Mucosa of rectum (tissue), 2 donors: ENCODE results near the gene ARID1B.
A peak's percentile ranks its signal among the peaks of the same experiment; 100 is the strongest.

Source experiments
- H3K27ac ChIP-seq, 2 donors: one replicate each; pipeline ENCODE4 v1.7.0; 2013; ENCODE audit warnings: inconsistent platforms in 2 of 2, low read depth in 2 of 2, low read length in 2 of 2
- H3K27me3 ChIP-seq, 2 donors: one replicate each; pipeline ENCODE4 v1.7.0; 2013; ENCODE audit warnings: low read length in 2 of 2; ENCODE audit not compliant: control insufficient read depth in 2 of 2, insufficient read depth in 2 of 2
- H3K36me3 ChIP-seq, 2 donors: one replicate each; pipeline ENCODE4 v1.7.0; 2013; ENCODE audit warnings: low read length in 2 of 2; ENCODE audit not compliant: control insufficient read depth in 2 of 2, insufficient read depth in 2 of 2
- H3K4me1 ChIP-seq, 2 donors: one replicate each; pipeline ENCODE4 v1.7.0; 2013; ENCODE audit warnings: low read length in 2 of 2, mild to moderate bottlenecking in 1 of 2; ENCODE audit not compliant: control insufficient read depth in 2 of 2, insufficient read depth in 2 of 2
- H3K4me3 ChIP-seq, 2 donors: one replicate each; pipeline ENCODE4 v1.7.0; 2013; ENCODE audit warnings: low read length in 2 of 2
- H3K9ac ChIP-seq, 2 donors: one replicate each; pipeline ENCODE4 v1.7.0; 2013; ENCODE audit warnings: low read length in 2 of 2, low read depth in 1 of 2, mild to moderate bottlenecking in 1 of 2
- H3K9me3 ChIP-seq, 2 donors: one replicate each; pipeline ENCODE4 v1.7.0; 2013; ENCODE audit warnings: low read length in 2 of 2; ENCODE audit not compliant: control insufficient read depth in 2 of 2
- donor health status: healthy.
- donor health status: Normal muscosa, but diverticular disease.

Gene ARID1B

DNA sequence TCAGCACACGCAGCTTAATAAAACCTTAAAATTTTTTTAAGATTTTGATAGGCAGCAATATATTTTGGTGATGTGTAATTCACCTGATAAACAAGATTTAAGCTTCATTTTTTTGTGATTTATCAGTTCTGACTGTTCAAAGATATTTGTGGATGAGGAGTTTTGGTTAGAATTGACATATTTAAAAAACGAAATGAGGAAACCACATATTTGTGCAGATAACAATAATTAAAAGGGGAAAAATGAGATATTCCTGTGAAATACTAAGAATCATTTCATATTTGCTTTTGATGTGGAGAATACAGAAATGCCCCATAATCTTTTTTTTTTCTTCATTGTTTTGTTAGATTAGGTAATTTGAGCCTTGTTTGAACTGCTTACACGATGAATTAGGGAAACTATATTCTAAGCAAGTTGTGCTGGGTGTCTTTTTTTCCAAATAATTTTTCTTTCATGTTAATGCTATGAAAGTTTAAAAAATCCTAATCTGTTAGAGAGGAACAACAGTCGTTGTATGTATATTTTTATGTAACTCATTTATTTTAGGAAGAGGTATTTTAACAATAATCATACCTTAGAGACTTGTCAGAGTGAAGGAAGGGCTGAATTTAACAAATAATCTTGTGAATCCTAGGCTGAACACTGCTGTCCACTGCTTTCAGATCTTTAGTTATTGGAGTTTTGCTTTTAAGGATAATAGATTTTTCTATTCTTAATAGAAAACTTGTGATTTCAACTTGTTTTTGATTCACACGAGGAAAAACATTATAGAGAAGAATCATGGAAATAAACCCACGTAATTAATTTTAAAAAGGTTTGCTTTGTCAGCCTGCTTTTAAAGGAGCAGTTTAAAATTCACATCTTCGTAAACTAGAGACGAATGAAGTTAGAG lies 4.0 kb downstream of the ARID1B start:
- peak overlapping the region; percentile 97 to 98 for H3K27ac ChIP-seq
- peaks cover 0 to 3% of the 10 kb centered on the region in 2 donors for H3K36me3 ChIP-seq
- H3K4me3 ChIP-seq: peak overlapping the region; percentile 94 to 95
- H3K4me1 ChIP-seq: peaks cover 13 to 20% of the 10 kb centered on the region in 2 donors
- peak overlapping the region; percentile 63 to 93 for H3K9ac ChIP-seq
- no peaks in the 10 kb centered on the region for H3K27me3 ChIP-seq
- no peaks in the 10 kb centered on the region for H3K9me3 ChIP-seq

DNA sequence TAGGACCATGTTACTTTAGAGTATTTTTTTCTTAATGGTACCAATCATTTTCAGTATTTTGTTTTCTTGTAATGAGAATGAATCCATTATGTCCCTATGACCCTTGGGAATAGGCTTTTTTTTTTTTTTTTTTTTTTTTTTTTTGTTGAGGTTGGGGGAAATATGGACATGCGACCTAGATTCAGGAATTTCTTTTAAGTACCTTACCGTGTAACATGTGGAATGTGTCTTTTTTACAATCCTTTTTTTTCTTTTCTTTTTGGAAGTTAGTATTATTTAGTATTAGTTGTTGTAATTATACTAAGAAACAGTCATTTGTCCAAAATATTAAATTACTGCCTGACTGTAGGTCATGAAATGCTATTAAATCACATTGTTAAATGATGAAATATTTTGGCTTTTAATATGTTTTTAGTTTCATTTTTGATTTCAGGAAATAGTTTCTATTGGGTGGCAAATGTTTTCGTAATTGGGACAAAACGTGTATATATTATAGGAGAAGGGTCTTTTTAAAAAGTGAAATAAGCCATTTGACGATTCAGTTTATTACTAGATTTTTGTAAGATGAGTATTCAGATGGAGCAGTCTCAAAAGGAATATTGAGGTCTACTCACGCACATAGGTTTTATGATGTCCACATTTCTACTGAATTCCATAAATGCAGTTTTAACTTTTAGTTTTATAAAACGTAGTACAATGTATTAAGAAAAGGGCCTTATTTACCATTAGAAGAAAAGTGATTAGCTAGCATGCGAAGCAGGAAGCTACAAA lies 4.9 kb downstream of the ARID1B start:
- Histone ChIP-seq H3K27ac (peak overlapping the region; percentile 52 to 98), H3K27me3 (no peaks in the 10 kb centered on the region), H3K4me3 (peak overlapping the region; percentile 62 to 95), H3K36me3 (peaks cover 0 to 3% of the 10 kb centered on the region in 2 donors), H3K9me3 (no peaks in the 10 kb centered on the region), H3K9ac (peak overlapping the region; percentile 56 to 63), H3K4me1 (peaks cover 13 to 20% of the 10 kb centered on the region in 2 donors)

DNA sequence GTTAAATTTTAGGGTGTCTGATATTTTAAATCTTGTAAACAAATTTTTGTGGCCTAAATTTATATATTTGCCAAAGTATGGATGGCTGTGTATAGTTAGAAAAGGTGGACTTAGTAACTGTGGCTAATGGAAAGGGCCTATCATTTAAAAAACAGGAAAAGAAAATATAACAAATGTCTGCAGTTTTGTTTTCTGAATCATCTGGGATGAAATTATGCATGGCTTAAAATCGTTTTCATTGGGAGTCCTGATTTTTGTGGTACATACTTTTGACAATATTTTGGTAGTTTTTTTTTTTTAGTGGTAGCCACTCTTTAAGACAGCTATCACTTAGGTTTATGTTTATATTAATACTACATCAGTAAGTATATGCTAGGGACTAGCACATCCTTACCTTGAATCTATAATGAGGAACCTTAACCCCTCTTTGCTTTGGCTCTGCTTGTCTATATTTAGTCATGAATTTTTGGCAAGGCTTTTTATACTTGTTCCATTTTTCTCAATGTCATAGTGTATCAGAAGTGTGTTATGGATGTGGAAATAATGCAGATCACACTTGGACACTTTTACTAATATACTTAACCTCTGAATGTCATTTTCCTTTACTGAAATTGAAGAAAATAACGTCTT lies 5.6 kb downstream of the ARID1B start:
- H3K9me3 ChIP-seq: no peaks in the 10 kb centered on the region
- H3K4me3 ChIP-seq: peak overlapping the region; percentile 62 to 95
- H3K36me3 ChIP-seq: peaks cover 0 to 3% of the 10 kb centered on the region in 2 donors
- H3K9ac ChIP-seq: peak overlapping the region; percentile 56 to 63
- no peaks in the 10 kb centered on the region for H3K27me3 ChIP-seq
- peak overlapping the region; percentile 52 to 61 for H3K27ac ChIP-seq
- peaks cover 13 to 20% of the 10 kb centered on the region in 2 donors for H3K4me1 ChIP-seq

- Histone ChIP-seq H3K4me1 (peaks cover 13 to 20% of the 10 kb centered on the region in 2 donors), H3K27ac (no peak overlapping the region), H3K36me3 (peaks cover 0 to 3% of the 10 kb centered on the region in 2 donors), H3K9me3 (no peaks in the 10 kb centered on the region), H3K9ac (no peak overlapping the region), H3K4me3 (no peak overlapping the region), H3K27me3 (no peaks in the 10 kb centered on the region)
These were observed 6.8 kb downstream of the ARID1B start for GRCh38 chr6:156783958-156784357.

- H3K4me1 ChIP-seq: peaks cover 12 to 15% of the 10 kb centered on the region in 2 donors
- no peak overlapping the region for H3K4me3 ChIP-seq
- H3K27me3 ChIP-seq: no peaks in the 10 kb centered on the region
- H3K27ac ChIP-seq: no peak overlapping the region
- no peaks in the 10 kb centered on the region for H3K9me3 ChIP-seq
- H3K36me3 ChIP-seq: peaks cover 0 to 3% of the 10 kb centered on the region in 2 donors
- no peak overlapping the region for H3K9ac ChIP-seq
These were observed 9.5 kb downstream of the ARID1B start for GRCh38 chr6:156786652-156787051.

DNA sequence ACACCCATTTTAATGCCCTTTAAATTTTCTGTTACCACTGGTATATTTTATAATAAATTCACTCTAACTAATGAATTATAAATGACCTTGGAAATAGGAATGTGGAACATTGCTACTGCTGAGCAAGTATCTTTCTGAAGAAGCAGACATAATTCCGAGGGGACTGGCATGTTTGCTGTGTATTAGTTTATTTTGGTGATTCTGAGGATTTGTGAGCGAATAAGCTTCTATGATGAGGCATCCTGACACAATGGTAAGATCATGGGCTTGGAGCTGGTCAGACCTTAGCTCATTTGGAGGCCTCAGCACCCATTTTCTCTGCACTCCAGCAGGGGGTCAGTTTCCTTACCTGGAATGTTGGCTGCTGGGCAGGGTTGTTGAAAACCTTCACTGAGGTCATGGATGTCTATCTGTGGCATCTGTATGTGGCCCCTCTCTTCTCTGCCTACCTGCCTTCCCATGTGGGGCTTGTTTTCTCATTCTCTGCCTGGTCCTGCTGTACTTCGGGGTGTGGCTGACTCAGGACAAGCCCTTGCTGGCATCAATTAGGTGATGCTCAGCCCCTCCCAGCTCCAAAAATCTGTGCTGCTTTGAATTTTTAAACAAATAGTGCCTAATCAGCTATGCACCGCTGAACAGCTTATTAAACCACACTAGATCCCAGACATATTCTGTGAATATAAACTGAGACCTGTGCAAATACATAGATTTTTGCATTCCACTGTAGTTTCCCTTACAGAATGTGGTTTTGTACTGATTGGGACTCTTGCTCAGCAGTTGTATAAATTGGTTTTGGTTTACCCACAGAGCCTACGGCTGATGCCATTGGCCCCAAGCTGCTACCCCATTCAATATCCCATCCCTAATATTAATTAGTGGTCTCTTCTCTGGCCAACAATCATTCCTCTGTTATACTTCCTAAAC lies 10.7 kb downstream of the ARID1B start:
- H3K9me3 ChIP-seq: no peaks in the 10 kb centered on the region
- H3K4me3 ChIP-seq: no peak overlapping the region
- peaks cover 10 to 12% of the 10 kb centered on the region in 2 donors for H3K4me1 ChIP-seq
- no peak overlapping the region for H3K9ac ChIP-seq
- H3K36me3 ChIP-seq: peaks cover 0 to 3% of the 10 kb centered on the region in 2 donors
- no peaks in the 10 kb centered on the region for H3K27me3 ChIP-seq
- H3K27ac ChIP-seq: no peak overlapping the region

GRCh38 chr6:156789081-156789943 lies 12.1 kb downstream of the ARID1B start:
- Histone ChIP-seq H3K4me1 (peaks cover 7 to 8% of the 10 kb centered on the region in 2 donors), H3K27ac (no peak overlapping the region)

DNA sequence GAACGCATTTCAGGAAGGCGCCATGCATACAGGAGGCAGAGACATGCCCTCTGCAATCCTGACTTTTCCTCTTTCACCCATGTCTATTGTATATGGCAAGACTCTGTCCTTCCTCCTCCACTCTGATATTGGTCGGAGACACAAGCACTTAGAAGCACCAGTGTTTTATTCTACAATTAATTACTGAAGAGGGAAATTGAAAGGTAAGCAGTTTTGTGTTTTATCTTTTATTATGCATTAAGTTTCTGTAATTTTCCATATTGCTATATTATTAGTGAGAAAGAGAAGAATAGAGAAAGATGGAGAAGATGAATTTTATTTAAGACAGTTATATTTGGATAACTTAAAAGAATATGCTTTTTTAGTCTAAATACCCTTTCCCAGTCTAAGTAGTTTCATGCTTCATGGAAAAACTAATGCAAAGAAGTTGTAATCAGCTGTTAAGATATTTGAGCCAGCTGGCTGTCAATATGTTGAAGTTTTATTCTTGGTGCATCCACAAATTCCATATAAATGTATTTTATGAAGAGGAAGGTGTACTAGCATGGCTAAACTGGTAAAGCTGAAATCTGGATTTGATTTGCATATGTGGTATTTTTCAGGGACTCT lies 13.6 kb downstream of the ARID1B start:
- Histone ChIP-seq H3K36me3 (no peaks in the 10 kb centered on the region), H3K27me3 (no peaks in the 10 kb centered on the region), H3K27ac (no peak overlapping the region), H3K4me3 (no peak overlapping the region), H3K9me3 (no peaks in the 10 kb centered on the region), H3K9ac (no peak overlapping the region), H3K4me1 (peaks cover 7 to 14% of the 10 kb centered on the region in 2 donors)

More at GRCh38 chr6:156789081-156789943, 12.1 kb downstream of the ARID1B start:
- Histone ChIP-seq H3K9ac (no peak overlapping the region), H3K9me3 (no peaks in the 10 kb centered on the region), H3K27me3 (no peaks in the 10 kb centered on the region), H3K36me3 (peaks cover 0 to 3% of the 10 kb centered on the region in 2 donors), H3K4me3 (no peak overlapping the region)
